Activated naive CD4-positive, alpha-beta T cell treated with Interleukin-2 at 50 U/mL for 16 hours (primary cell): Measurements from ENCODE around the gene CFAP97D1.
A peak's percentile ranks its signal among the peaks of the same experiment; 100 is the strongest.
"Not testable (repeated sequence)": the region's sequence is repeated elsewhere in the genome, so short reads cannot be mapped to it uniquely, and the experiment has no call there.

Experiments
- DNase-seq: peaks from one replicate; pipeline ENCODE4 v3.0.0-alpha.2; 2020

CFAP97D1 gene

DNA sequence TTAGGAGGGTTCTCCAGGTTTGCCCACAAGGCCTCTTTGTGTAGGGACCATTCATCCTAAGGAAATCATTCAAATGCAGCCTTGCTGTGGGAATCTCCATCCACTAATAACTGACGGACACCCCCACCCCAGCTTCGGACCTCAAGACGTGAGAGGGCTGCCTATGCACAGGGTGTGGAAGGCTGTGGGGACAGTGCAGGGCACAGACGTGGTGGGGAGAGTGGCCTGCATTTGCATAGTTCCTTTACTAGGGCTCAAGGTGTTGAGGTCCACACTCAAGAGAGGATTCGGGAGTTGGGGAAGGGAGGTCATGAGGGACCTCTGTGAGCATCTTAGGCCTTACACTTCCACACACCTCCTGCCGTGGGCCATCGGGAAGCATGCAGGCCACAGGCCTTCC is 11.3 kb upstream of the CFAP97D1 start:
- no peak for DNase-seq

DNA sequence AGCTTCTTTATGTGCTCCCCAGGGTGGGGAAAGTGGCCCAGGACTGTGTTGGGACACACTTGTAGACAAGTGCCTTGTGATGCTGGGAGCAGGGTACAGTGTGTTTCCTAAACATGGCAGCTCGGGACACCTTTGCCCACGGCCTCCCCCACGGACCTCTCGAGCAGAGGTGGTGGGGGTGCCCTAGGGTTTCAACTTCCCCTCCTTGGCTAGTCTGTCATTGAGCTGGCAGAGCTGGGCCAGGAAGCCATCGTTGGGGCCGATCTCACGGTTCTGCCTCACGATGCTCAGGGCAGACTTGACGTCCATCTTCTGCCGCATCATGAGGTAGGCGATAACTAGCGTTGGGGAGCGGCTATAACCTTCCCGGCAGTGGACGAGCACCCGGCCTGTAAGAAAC is 10.8 kb upstream of the CFAP97D1 start:
- no peak for DNase-seq

DNA sequence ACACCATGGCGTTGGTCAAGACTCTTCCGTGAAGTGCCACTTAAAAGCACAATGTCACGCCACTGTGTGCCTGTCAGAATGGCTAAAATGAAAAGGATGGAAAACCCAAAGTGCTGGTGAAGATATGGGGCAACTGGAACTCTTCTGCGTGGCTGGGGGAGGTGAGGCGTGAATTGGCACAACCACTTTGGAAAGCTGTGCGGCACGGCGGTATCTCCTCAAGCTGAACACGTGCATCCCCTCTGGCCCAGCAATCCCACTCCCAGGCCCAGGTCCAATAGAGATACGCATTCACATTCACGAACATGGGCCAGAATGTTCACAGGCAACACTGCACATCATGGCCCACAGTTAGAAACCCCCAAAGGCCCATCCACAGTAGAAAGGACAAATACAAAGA is 10.4 kb upstream of the CFAP97D1 start:
- DNase-seq, result no peak

- DNase-seq, result no peak
These were observed 9.3 kb upstream of the CFAP97D1 start for GRCh38 chr17:43770957-43771356.

GRCh38 chr17:43771463-43771862 is 8.8 kb upstream of the CFAP97D1 start:
- no peak for DNase-seq

DNA sequence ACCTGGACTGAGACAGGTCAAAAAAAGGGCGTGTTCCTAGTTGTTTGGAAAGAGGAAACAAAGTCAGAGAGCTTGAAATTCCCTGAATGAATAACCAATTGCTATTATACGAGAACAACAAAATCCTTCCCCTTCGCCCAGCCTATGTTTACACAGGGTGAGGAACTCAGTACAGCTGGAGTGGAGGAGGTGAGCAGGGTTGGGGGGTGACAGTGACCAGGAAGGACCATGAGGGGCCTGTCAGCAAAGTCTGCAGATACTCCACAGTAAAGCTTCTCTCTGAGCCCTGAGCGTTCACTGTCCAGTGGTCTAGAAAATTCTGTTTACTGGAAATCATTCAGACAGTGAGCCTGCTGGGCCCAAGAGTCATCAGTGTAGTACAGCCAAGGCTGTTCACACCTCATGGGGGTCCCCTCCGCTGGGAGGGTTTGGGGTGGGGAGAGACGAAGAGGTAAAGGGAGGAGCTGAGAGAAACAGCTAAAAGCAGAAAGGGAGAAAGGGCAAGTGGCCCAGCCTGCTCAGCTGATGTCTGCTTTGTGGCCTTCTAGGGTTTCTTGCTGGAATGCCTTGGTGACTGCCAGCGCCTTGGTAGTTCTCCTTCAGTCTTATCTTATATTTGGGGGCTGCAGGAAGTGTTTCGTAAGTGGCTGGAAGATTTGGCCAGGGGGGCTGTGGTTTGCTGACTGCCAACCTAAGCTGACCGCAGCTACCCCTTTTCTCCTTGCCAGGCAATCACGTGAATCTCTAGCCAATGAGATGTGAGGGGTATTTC is 7.2 kb upstream of the CFAP97D1 start:
- DNase-seq, result no peak

GRCh38 chr17:43774304-43775250 is 5.7 kb upstream of the CFAP97D1 start:
- no peak for DNase-seq

- peak; percentile 77 for DNase-seq
These were observed 1.7 kb upstream of the CFAP97D1 start, which contains the start of gene DUSP3 for GRCh38 chr17:43778337-43779144. DUSP3 (minus strand) TSS chr17:43778977; CDS start chr17:43778924, 53 bp downstream.

DNA sequence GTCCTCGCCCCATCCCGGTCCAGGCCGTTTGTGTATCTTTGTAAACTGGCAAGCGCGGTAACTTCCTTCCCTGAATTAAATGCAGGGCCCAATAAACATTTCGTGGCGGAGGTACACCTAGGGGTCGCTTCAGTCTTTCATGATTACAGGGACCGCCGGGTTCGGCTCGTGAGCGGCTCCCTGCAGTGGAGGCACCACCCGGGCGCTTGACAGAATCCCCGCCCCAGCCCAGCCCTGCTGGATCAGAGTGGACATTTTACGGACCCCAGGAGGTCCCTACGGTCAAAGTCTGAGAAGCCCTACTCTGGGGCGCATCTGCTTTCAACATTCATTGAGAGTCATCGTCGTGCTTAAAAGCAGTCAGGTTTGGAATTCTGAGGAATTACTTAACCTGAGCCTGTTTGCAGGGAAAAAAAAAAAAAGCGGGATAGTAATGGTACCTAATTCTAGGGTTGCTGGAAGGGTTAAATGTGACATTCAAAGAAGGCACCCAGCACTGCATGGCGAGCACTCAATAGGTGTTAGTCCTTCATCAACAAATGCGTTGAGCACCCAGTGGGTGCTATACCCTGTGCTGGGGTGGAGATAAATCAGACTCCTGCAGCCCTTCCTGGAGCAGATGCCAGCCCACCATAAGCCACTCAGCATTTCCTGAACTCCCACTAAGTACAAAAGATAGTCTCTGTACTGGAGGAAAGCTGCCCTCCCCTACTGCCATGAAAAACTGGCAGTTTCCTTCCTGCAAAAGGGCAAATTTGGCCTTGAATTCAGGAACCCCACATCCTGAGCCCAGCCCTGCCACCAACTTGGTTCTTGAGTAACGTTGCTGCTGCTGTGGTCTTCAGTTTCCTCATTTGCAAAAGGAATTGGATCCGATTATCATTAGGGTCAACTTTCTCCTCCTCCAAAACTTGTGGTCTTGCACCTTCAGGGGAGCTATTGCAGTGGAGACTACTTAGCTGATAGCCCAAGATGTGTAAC is 800 bp upstream of the CFAP97D1 start:
- DNase-seq, result no peak

DNA sequence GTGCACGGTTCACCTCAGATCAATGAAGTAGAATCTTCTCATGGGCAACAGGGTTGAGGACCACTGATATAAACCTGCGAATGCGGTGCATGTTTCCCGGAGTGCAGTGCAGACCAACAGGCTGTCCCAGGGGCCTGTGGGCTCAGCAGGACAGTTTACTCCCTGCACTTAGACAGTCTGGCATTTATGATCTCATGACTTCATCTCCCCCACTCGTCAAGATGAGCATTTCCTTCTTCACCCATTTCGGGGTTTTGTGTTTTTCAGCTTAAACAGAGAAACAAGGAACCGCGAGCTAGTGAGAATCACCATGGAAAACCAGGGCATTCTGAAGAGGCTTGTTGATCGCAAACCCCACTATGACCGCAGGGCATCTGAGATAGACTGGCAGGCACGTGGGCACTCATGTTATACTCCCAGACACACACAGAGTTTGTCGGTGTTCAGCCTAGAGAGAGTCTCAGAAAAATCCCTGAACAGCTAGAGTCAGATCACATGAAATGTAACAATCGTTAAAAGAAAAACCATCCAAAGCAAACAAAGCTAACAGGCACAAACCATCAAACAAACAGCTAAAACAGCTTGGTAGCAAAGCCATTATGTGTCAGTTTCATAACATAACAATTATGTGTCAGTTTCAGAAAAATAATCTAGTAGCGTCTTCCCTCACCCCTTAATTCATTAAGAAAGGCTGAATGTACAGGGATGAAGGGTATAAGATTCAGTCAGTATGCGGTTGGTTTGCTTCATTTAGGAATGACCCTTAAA is 2.9 kb downstream of the CFAP97D1 start:
- no peak for DNase-seq

DNA sequence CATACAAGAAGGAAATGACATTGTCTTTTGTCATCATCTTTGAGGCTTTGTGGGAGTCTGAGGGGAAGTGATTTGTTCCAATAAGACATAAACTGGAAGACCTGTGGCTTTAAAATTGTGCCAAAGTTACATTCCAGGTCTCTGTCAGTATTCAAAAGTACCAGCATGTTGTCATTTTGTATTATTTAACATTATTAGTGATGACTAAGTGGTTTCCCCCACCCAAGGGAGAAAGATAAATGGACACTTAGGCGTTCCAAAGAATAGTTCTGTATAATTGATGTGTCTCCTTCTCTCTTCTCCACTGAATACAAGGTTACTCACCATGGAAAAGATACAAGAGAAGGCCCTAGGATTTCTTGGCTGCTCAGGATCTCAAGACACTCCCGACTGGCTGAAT is 3.8 kb downstream of the CFAP97D1 start:
- no peak for DNase-seq

DNA sequence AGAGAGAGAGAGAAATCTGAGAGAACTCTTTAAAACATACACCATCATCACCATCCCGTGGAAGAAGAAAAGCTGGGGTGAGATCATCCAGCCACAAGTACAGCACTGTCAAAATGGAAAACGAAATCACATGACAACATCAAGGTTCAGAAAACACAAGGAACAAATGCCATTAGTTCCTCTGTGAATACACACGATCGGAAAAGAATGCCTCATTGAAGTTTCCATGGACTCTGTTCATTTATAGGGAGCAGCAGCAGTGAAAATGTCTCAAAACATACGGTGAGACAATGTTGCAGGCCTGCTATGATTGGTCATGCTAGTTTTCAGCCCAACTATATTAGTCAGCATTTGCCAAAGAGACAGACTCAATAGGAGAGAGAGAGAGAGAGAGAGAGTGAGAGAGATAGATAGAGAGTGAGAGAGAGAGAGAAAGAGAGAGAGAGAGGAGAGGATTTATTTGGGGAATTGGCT is 4.4 kb downstream of the CFAP97D1 start:
- no peak for DNase-seq

DNA sequence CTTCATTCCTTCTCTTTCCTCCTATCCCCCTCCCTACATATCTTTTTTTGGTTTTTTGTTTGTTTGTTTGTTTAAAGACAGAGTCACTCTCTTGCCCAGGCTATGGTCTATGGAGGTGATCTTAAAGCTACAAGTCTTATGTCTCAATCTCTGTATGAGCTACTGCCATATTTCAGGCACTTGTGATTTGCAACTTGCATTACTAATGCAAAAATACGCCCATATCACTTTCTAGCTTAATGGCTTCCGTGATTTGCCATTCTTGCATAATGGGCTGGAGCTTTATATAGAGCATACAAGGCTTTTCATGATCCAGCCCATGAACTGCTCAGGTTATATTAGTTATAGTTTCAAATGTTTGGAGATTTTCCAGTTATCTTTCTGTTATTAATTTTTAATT is 7.5 kb downstream of the CFAP97D1 start:
- DNase-seq, result no peak

DNA sequence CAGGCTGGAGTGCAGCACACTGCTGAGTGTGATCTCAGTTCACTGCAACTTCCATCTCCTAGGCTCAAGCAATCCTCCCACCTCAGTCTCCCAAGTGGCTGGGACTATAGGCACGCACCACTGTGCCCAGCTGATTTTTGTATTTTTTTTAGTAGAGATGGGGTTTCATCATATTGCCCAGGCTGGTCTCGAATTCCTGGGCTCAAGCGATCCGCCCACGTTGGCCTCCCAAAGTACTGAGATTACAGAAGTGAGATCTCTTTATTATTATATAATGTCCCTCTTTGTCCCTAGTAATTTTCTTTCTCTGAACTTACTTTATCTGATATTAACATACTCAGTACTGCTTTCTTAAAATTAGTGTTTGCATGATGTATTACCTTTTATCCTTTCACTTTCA is 8.3 kb downstream of the CFAP97D1 start:
- DNase-seq, result no peak

DNA sequence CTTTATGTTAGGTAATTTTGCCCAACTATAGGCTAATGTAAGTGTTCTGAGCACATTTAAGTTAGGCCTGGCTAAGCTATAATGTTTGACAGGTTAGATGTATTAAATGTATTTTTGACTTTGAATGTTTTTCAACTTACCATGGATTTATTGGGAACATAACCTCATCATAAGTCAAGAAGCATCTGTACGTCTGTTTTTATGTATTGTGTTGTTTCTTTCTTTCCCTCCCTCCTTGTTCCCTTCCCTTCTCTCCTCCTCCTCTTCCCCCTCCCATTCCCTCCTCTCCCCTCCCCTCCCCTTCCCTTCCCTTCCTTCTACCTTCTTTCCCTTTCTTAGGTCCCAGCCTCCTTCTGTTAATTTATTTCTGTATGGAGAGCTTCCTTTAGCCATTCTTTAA is 9.2 kb downstream of the CFAP97D1 start:
- no peak for DNase-seq

GRCh38 chr17:43790311-43790940 is 10.2 kb downstream of the CFAP97D1 start:
- no peak for DNase-seq

DNA sequence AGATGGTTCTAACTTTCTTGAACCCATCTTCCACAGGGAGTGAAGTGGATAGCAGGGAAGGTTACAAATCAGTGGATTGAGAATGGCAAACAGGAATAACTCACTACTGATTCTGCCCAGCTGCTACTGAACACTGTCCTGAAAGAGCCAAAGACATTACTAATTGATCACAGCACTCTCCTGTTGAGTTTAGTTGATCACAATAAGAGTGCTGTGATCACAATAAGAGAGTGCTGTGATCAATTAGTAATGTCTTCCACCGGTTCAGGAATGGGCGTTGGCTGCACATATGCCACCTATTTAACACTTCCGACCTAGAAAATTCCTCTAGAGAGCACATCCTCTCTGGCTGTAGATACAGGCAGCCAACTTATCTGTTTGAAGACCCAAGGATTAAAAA is 11.4 kb downstream of the CFAP97D1 start:
- no peak for DNase-seq

- DNase-seq, result not testable (repeated sequence)
These were observed 12.4 kb downstream of the CFAP97D1 start for GRCh38 chr17:43792668-43793067.

DNA sequence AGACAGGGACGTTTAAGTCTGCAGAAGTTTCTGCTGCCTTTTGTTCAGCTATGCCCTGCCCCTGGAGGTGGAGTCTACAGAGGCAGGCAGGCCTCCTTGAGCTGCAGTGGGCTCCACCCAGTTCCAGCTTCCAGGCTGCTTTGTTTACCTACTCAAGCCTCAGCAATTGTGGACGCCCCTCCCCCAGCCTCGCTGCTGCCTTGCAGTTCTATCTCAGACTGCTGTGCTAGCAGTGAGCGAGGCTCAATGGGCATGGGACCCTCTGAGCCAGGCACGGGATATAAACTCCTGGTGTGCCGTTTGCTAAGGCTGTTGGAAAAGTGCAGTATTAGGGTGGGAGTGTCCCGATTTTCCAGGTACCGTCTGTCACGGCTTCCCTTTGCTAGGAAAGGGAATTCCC is 17.8 kb downstream of the CFAP97D1 start:
- not testable (repeated sequence) for DNase-seq

GRCh38 chr17:43799047-43799446 is 18.8 kb downstream of the CFAP97D1 start:
- DNase-seq, result no peak
